Small intestine (tissue), 7 donors: ENCODE results near the gene GRIP2. TPM values are rescaled to one million over a fixed set of nuclear protein-coding genes. Genes with fewer than 3 reads are reported as not detected.

ENCODE experiments used
- DNase-seq, 2 donors: peaks; one replicate each; pipeline versions ENCODE4 v3.0.0 to v3.0.0-alpha.2; 2013
- FAIRE-seq: peaks from 2 replicates; lab custom pipeline; 2012; peaks lifted over from hg19 to GRCh38; lab: Jason Lieb, UNC
- H3K27ac ChIP-seq, 3 donors: one replicate each; pipeline ENCODE4 v1.5.1; 2013; ENCODE audit warnings: low read length in 2 of 3, mild to moderate bottlenecking in 2 of 3, control low read depth in 1 of 3, inconsistent platforms in 1 of 3, low read depth in 1 of 3, moderate library complexity in 1 of 3
- H3K27me3 ChIP-seq, 3 donors: one replicate each; pipeline ENCODE4 v1.6.1; 2013; ENCODE audit warnings: low read length in 3 of 3, inconsistent platforms in 1 of 3; ENCODE audit not compliant: control insufficient read depth in 3 of 3, insufficient read depth in 3 of 3
- H3K36me3 ChIP-seq, 3 donors: one replicate each; pipeline ENCODE4 v1.6.1; 2013; ENCODE audit warnings: low read length in 3 of 3, inconsistent platforms in 1 of 3, low read depth in 1 of 3, mild to moderate bottlenecking in 1 of 3, moderate library complexity in 1 of 3; ENCODE audit not compliant: control insufficient read depth in 3 of 3, insufficient read depth in 2 of 3
- H3K4me1 ChIP-seq, 3 donors: one replicate each; pipeline ENCODE4 v1.6.1; 2013; ENCODE audit warnings: low read length in 2 of 3, inconsistent platforms in 1 of 3, low read depth in 1 of 3, mild to moderate bottlenecking in 1 of 3, moderate library complexity in 1 of 3; ENCODE audit not compliant: control insufficient read depth in 3 of 3, insufficient read depth in 2 of 3
- H3K4me3 ChIP-seq, 3 donors: one replicate each; pipeline ENCODE4 v1.5.1; 2013; ENCODE audit warnings: low read length in 3 of 3, control low read depth in 1 of 3, inconsistent platforms in 1 of 3, low read depth in 1 of 3, mild to moderate bottlenecking in 1 of 3, moderate library complexity in 1 of 3
- H3K9me3 ChIP-seq, 2 donors: one replicate each; pipeline ENCODE4 v1.6.1; 2013; ENCODE audit warnings: low read depth in 1 of 2, low read length in 1 of 2; ENCODE audit not compliant: control insufficient read depth in 2 of 2, insufficient read depth in 1 of 2
- WGBS, 3 donors: extraction: QIAGEN DNeasy Blood & Tissue Kit; methylation state at CpG; one replicate each; pipeline ENCODE4 v1.1.7; 2013; 5-methylcytosine and 5-hydroxymethylcytosine counted together
- polyA plus RNA-seq, 4 donors: library from polyadenylated mRNA; stranded (reverse) in 3 of 4; unstranded in 1 of 4; fragments of 200-250 nt in 3 of 4; fragments of 120-200 nt in 1 of 4; gene quantifications; one replicate each; pipeline versions ENCODE4 v1.2.1 to v1.2.3, GENCODE V29; 2013
- donor health status: healthy with polysubstance abuse.
- donor health status: control.
- donor health status: control.
- donor health status: Bipolar disorder and iron deficiency.
- donor health status: healthy.

The GRIP2 gene
- polyA plus RNA-seq, 4 donors = 0.27 to 1.4 (median 0.34) TPM; not detected in 1

GRCh38 chr3:14450506-14450905 is 89.6 kb downstream of the GRIP2 start:
- Histone ChIP-seq H3K27ac (no peak overlapping the region), H3K36me3 (peaks cover 3 to 82% (median 25%) of the 10 kb centered on the region in 3 donors), H3K4me3 (no peak overlapping the region), H3K9me3 (no peaks in the 10 kb centered on the region), H3K4me1 (peaks cover 2 to 24% (median 10%) of the 10 kb centered on the region in 3 donors), H3K27me3 (no peaks in the 10 kb centered on the region)
- no peak for FAIRE-seq
- 92 to 100% (median 95%) methylated on average over 3 of the region's 3 CpGs for WGBS, 3 donors
- DNase-seq = no peak

- no peak for DNase-seq
- Histone ChIP-seq H3K9me3 (no peaks in the 10 kb centered on the region), H3K4me3 (no peak overlapping the region), H3K27me3 (no peaks in the 10 kb centered on the region), H3K36me3 (peaks cover 3 to 79% (median 23%) of the 10 kb centered on the region in 3 donors), H3K27ac (no peak overlapping the region), H3K4me1 (peaks cover 2 to 24% (median 10%) of the 10 kb centered on the region in 3 donors)
- WGBS, 3 donors = 87 to 90% (median 88%) methylated on average over 15 of the region's 15 CpGs
- FAIRE-seq = no peak
These were observed 91.1 kb downstream of the GRIP2 start for GRCh38 chr3:14448756-14449727.

- DNase-seq (no peak), FAIRE-seq (no peak)
- 81 to 97% (median 96%) methylated on average over 4 of the region's 4 CpGs for WGBS, 3 donors
- Histone ChIP-seq H3K27me3 (no peaks in the 10 kb centered on the region), H3K36me3 (peaks cover 3 to 80% (median 22%) of the 10 kb centered on the region in 3 donors), H3K27ac (no peak overlapping the region), H3K4me1 (peaks cover 2 to 16% (median 4%) of the 10 kb centered on the region in 3 donors), H3K9me3 (no peaks in the 10 kb centered on the region), H3K4me3 (no peak overlapping the region)
These were observed 92.1 kb downstream of the GRIP2 start for GRCh38 chr3:14448063-14448462.

GRCh38 chr3:14446988-14447570 is 93.1 kb downstream of the GRIP2 start:
- H3K36me3 ChIP-seq = peaks cover 3 to 77% (median 22%) of the 10 kb centered on the region in 3 donors
- peaks cover 0 to 6% (median 2%) of the 10 kb centered on the region in 3 donors for H3K4me1 ChIP-seq
- 95 to 100% (median 100%) methylated on average over 1 of the region's 1 CpG for WGBS, 3 donors

GRCh38 chr3:14445773-14446172 is 94.4 kb downstream of the GRIP2 start:
- Histone ChIP-seq H3K4me3 (no peak overlapping the region), H3K9me3 (no peaks in the 10 kb centered on the region), H3K27ac (no peak overlapping the region), H3K4me1 (no peaks in the 10 kb centered on the region), H3K36me3 (peaks cover 3 to 66% (median 22%) of the 10 kb centered on the region in 3 donors), H3K27me3 (no peaks in the 10 kb centered on the region)
- FAIRE-seq (no peak), DNase-seq (no peak)
- WGBS, 3 donors = 99% methylated on average over 4 of the region's 4 CpGs

More at GRCh38 chr3:14446988-14447570, 93.1 kb downstream of the GRIP2 start:
- H3K27ac ChIP-seq = no peak overlapping the region
- H3K27me3 ChIP-seq = no peaks in the 10 kb centered on the region
- DNase-seq = no peak
- no peak for FAIRE-seq
- no peaks in the 10 kb centered on the region for H3K9me3 ChIP-seq
- H3K4me3 ChIP-seq = no peak overlapping the region

- Histone ChIP-seq H3K27ac (no peak overlapping the region), H3K27me3 (no peaks in the 10 kb centered on the region), H3K4me1 (peaks cover 0 to 8% (median 3%) of the 10 kb centered on the region in 3 donors), H3K4me3 (no peak overlapping the region), H3K9me3 (no peaks in the 10 kb centered on the region), H3K36me3 (peaks cover 3 to 55% (median 19%) of the 10 kb centered on the region in 3 donors)
- 96 to 97% (median 96%) methylated on average over 6 of the region's 6 CpGs for WGBS, 3 donors
- DNase-seq (no peak), FAIRE-seq (no peak)
These were observed 95.8 kb downstream of the GRIP2 start for GRCh38 chr3:14444380-14444779.

GRCh38 chr3:14441920-14442300 is 98.2 kb downstream of the GRIP2 start:
- peaks cover 0 to 23% (median 13%) of the 10 kb centered on the region in 3 donors for H3K4me1 ChIP-seq
- no peak for FAIRE-seq
- 81 to 93% (median 87%) methylated on average over 6 of the region's 6 CpGs for WGBS, 3 donors

GRCh38 chr3:14441240-14441919 is 98.8 kb downstream of the GRIP2 start:
- no peak overlapping the region for H3K27ac ChIP-seq
- 79 to 87% (median 86%) methylated on average over 18 of the region's 18 CpGs for WGBS, 3 donors
- H3K4me3 ChIP-seq = no peak overlapping the region
- peaks cover 3 to 36% (median 6%) of the 10 kb centered on the region in 3 donors for H3K36me3 ChIP-seq
- FAIRE-seq = no peak
- no peaks in the 10 kb centered on the region for H3K27me3 ChIP-seq
- peaks cover 0 to 28% (median 13%) of the 10 kb centered on the region in 3 donors for H3K4me1 ChIP-seq
- DNase-seq = no peak
- H3K9me3 ChIP-seq = no peaks in the 10 kb centered on the region

More at GRCh38 chr3:14441920-14442300, 98.2 kb downstream of the GRIP2 start:
- no peak for DNase-seq
- Histone ChIP-seq H3K36me3 (peaks cover 3 to 36% (median 6%) of the 10 kb centered on the region in 3 donors), H3K4me3 (no peak overlapping the region), H3K27me3 (no peaks in the 10 kb centered on the region), H3K27ac (no peak overlapping the region), H3K9me3 (no peaks in the 10 kb centered on the region)
